Kidney (tissue), 14 donors: ENCODE data around the gene NR2F1. TPM values are rescaled to one million over a fixed set of nuclear protein-coding genes. Genes with fewer than 3 reads are reported as not detected.

Source experiments
- DNase-seq, 5 donors: peaks; one replicate each; pipeline ENCODE4 v3.0.0-alpha.2; 2013 to 2020
- FAIRE-seq: peaks from 2 replicates; lab custom pipeline; 2012; peaks lifted over from hg19 to GRCh38; lab: Jason Lieb, UNC
- H3K27ac ChIP-seq, 2 donors: one replicate each; pipeline ENCODE4 v1.7.0; 2013; ENCODE audit warnings: low read depth in 2 of 2, low read length in 2 of 2, inconsistent platforms in 1 of 2
- H3K27me3 ChIP-seq: one replicate; pipeline ENCODE4 v1.7.1; 2013; ENCODE audit warnings: low read length, inconsistent platforms; ENCODE audit not compliant: control insufficient read depth, insufficient read depth
- H3K36me3 ChIP-seq, 3 donors: one replicate each; pipeline versions ENCODE4 v1.7.0 to v1.7.1; 2013; ENCODE audit warnings: low read length in 3 of 3, control low read depth in 1 of 3, inconsistent platforms in 1 of 3; ENCODE audit not compliant: insufficient read depth in 3 of 3, control insufficient read depth in 2 of 3
- H3K4me1 ChIP-seq, 3 donors: one replicate each; pipeline versions ENCODE4 v1.7.0 to v1.7.1; 2013; ENCODE audit warnings: low read length in 3 of 3, inconsistent platforms in 1 of 3, low read depth in 1 of 3; ENCODE audit not compliant: control insufficient read depth in 2 of 3, insufficient read depth in 2 of 3
- H3K4me3 ChIP-seq, 3 donors: one replicate each; pipeline versions ENCODE4 v1.7.0 to v1.8.1; 2013; ENCODE audit warnings: low read length in 3 of 3, control low read depth in 1 of 3, inconsistent platforms in 1 of 3
- H3K9ac ChIP-seq, 3 donors: one replicate each; pipeline versions ENCODE4 v1.7.0 to v1.7.1; 2013; ENCODE audit warnings: low read length in 3 of 3, control low read depth in 1 of 3, inconsistent platforms in 1 of 3
- H3K9me3 ChIP-seq, 3 donors: one replicate each; pipeline versions ENCODE4 v1.7.0 to v1.7.1; 2013; ENCODE audit warnings: low read length in 3 of 3, control low read depth in 1 of 3, inconsistent platforms in 1 of 3; ENCODE audit not compliant: control insufficient read depth in 2 of 3, insufficient read depth in 1 of 3
- intact Hi-C: fragments of 100-400 bp; cut with DNase I; formaldehyde crosslinking; loops from one replicate; pipeline ENCODE4 v1.11.1; 2022
- polyA plus RNA-seq: library from polyadenylated mRNA; stranded (reverse); fragments of 350-450 nt; fragmentation: Illumina TruSeq; extraction: RNeasy Lipid Tissue Mini Kit (QIAGEN cat#74804); gene quantifications from one replicate; pipeline ENCODE4 v1.2.3, GENCODE V29; 2014; ENCODE audit warnings: low read depth, low replicate concordance; ENCODE audit not compliant: insufficient read depth
- total RNA-seq: library from RNA; stranded (reverse); fragmentation: NEBNext Ultra II Directional; extraction: Animal tissue kit (Norgen Biotek cat#: 25700); gene quantifications from one replicate; pipeline ENCODE4 v1.2.1, GENCODE V29; 2021
- TF ChIP-seq, protein P1 (sequence below): IDR thresholded peaks from 3 replicates; pipeline ENCODE4 v1.5.1; 2012; ENCODE audit warnings: mild to moderate bottlenecking, moderate library complexity, borderline replicate concordance; ENCODE audit not compliant: insufficient read depth; ENCODE audit errors: extremely low read depth
- donor health status: control.
- donor health status: control.
- donor health status: control.
- donor health status: control.
- donor health status: control.
- donor health status: DM: yes; HTN: yes; CAD: no.
- donor health status: Normal renal cell carcinoma (clear cell type).

Gene NR2F1
- total and polyA plus RNA-seq, 2 donors from 2014 or later: 22.8 to 49.5 TPM

DNA sequence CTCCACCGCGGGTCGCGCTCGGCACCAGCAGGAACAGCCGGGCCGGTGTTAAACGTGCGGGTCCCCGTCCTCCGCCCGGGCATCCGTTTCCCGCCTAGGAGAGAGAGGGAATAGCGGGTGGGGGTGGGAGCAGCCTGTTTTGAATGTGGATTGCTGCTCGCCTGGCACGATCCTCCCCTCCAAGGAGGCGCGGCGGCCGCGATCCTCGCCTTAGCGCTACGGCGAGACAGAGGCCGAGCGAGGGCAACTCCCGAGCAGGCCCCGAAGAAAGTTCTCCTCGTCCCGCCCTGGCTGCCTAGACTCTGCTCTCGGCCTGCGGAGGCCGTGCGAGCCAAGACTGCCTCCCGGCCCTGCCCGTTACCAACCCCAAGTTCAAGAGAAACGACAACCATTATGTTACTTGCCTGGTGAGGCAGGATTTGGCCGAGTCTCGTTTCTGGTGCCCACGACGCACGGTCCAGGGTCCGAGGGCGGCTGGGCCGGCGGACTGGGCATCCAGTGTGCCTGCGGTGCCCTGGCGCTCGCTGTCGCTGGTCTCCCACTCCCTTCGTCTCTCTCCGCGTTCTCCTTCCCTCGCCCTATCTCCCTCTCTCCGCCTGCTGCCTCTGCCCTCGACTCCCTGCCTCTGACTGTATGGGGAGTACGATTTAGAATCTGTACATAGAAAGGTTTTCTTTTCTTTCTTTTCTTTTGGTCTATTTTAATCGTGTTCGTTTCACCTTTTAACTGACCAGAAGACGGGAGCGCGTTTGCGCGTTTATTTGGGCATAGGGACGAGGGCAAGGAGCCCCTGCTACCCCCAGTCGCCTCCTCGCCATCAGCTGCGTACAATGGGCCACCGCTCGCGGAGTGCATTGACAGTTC lies 2.7 kb upstream of the NR2F1 start:
- Histone ChIP-seq H3K4me1 (peaks cover 0 to 8% (median 7%) of the 10 kb centered on the region in 3 donors), H3K27ac (peak overlapping the region; percentile 95), H3K4me3 (peak overlapping the region; percentile 85 to 98 (median 88)), H3K27me3 (no peaks in the 10 kb centered on the region), H3K36me3 (peaks cover 0 to 2% (median 0%) of the 10 kb centered on the region in 3 donors), H3K9ac (peak overlapping the region; percentile 94 to 97 (median 95)), H3K9me3 (no peaks in the 10 kb centered on the region)
- TF ChIP-seq, protein P1, sequence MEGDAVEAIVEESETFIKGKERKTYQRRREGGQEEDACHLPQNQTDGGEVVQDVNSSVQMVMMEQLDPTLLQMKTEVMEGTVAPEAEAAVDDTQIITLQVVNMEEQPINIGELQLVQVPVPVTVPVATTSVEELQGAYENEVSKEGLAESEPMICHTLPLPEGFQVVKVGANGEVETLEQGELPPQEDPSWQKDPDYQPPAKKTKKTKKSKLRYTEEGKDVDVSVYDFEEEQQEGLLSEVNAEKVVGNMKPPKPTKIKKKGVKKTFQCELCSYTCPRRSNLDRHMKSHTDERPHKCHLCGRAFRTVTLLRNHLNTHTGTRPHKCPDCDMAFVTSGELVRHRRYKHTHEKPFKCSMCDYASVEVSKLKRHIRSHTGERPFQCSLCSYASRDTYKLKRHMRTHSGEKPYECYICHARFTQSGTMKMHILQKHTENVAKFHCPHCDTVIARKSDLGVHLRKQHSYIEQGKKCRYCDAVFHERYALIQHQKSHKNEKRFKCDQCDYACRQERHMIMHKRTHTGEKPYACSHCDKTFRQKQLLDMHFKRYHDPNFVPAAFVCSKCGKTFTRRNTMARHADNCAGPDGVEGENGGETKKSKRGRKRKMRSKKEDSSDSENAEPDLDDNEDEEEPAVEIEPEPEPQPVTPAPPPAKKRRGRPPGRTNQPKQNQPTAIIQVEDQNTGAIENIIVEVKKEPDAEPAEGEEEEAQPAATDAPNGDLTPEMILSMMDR: no peak
- DNase-seq (peak; percentile 54 to 84 (median 73)), FAIRE-seq (no peak)
- intact Hi-C loops: no loop called here

DNA sequence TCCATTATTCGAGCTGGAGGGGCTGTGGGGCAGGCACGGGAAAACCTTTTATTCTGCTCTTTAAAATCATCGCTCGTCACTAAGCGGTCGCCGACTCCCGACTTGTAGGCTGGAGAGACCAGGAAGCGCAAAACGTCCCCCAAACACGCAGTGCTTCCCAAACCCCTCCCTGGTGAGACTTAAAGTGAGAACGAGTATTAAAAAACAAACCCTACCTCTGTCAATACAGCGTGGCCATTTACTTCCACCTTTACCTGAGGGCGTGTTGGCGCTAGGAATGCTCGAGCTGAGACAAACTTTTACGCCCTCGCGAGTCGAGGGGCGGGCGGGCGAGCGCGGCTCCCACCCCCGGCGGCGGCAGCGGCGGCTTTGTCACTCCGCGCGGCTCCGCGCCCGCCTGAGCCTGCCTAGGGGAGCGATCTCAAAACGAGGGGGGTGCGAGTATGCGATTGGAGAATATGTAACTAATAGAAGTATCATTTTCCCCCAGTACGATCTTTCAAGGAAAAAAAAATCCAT lies 2.0 kb upstream of the NR2F1 start, which contains the start of gene NR2F1-AS1:
NR2F1-AS1 (minus strand) TSS at position 293 of the 519 bp plus-strand sequence.
- H3K9ac ChIP-seq: peak within 1 kb of the TSS; percentile 94 to 97 (median 95)

DNA sequence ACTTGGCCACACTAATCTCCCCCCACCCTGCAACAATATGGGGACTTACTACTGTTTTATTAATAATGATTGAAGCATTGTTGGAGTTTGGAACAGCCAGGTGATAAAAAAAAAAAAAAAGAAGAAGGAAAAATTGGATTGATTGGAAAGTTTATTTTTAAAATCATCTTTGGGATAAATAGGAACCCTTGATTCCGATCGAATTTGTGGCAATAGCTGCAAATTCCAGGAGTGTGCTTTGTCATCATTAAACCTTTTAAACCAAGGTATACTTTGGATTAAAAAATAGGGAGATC lies 907 bp upstream of the NR2F1 start:
- Histone ChIP-seq H3K27ac (peak overlapping the region; percentile 68 to 83), H3K9ac (peak overlapping the region in 2 of 3 donors; percentile 42 to 72), H3K4me1 (peaks cover 0 to 8% (median 5%) of the 10 kb centered on the region in 3 donors), H3K9me3 (no peaks in the 10 kb centered on the region), H3K36me3 (peaks cover 0 to 2% (median 0%) of the 10 kb centered on the region in 3 donors), H3K27me3 (no peaks in the 10 kb centered on the region), H3K4me3 (peak overlapping the region; percentile 52 to 84 (median 65))
- TF ChIP-seq, protein P1: no peak
- intact Hi-C loops: no loop called here
- no peak for DNase-seq
- FAIRE-seq: no peak

More for the DNA sequence above, 2.0 kb upstream of the NR2F1 start, which contains the start of gene NR2F1-AS1:
- H3K27me3 ChIP-seq: no peaks in the 10 kb centered on the region
- intact Hi-C loops: no loop called here
- no peak for FAIRE-seq
- peak in 2 of 5 donors; percentile 59 to 77 for DNase-seq
- no peaks in the 10 kb centered on the region for H3K9me3 ChIP-seq
- peak within 1 kb of the TSS; percentile 95 for H3K27ac ChIP-seq
- TF ChIP-seq, protein P1: no peak
- peaks cover 0 to 2% (median 0%) of the 10 kb centered on the region in 3 donors for H3K36me3 ChIP-seq
- H3K4me3 ChIP-seq: peak within 1 kb of the TSS; percentile 85 to 98 (median 88)
- peaks cover 0 to 8% (median 7%) of the 10 kb centered on the region in 3 donors for H3K4me1 ChIP-seq
